H1 (cell line): ENCODE data around the gene KLRC3. TPM values are rescaled to one million over a fixed set of nuclear protein-coding genes. Genes with fewer than 3 reads are reported as not detected.

Experiments
- CTCF ChIA-PET: fragments of 300-600 bp; sonication (Branson Sonifier 250); formaldehyde crosslinking; loops from one replicate; lab custom pipeline; 2021; ENCODE audit not compliant: partially characterized antibody; lab: Charles Lee
- POLR2A ChIA-PET: fragments of 300-600 bp; sonication (Branson Sonifier 250); formaldehyde crosslinking; loops from one replicate; lab custom pipeline; 2021; ENCODE audit warnings: inconsistent platforms; ENCODE audit not compliant: partially characterized antibody; lab: Charles Lee
- DNase-seq, 2 experiments: peaks; one replicate each; pipeline versions ENCODE4 v3.0.0 to v3.0.0-alpha.2; 2010 to 2022; ENCODE audit warnings: low spot score in 2 of 2, low read depth in 1 of 2, mixed read lengths in 1 of 2
- FAIRE-seq: peaks from 2 replicates; lab custom pipeline; 2011; peaks lifted over from hg19 to GRCh38; lab: Jason Lieb, UNC
- H2AFZ ChIP-seq: 2 replicates; pipeline ENCODE4 v1.8.1; 2012; ENCODE audit warnings: low read length, inconsistent platforms
- H2AK5ac ChIP-seq: 2 replicates; pipeline ENCODE4 v1.6.1; 2013; ENCODE audit warnings: low read depth, low read length
- H2BK120ac ChIP-seq: replicated peaks from 2 replicates; pipeline ENCODE3; 2013; ENCODE audit warnings: low read depth, low read length, inconsistent platforms
- H2BK12ac ChIP-seq: 2 replicates; pipeline ENCODE4 v1.6.1; 2013; ENCODE audit warnings: low read depth, low read length
- H2BK15ac ChIP-seq: 2 replicates; pipeline ENCODE4 v1.6.1; 2013; ENCODE audit warnings: low read length
- H2BK20ac ChIP-seq: 2 replicates; pipeline ENCODE4 v1.6.1; 2013; ENCODE audit warnings: low read length
- H2BK5ac ChIP-seq: 2 replicates; pipeline ENCODE4 v1.6.1; 2013; ENCODE audit warnings: low read depth, low read length
- H3K14ac ChIP-seq: 2 replicates; pipeline ENCODE4 v1.6.1; 2013; ENCODE audit warnings: inconsistent platforms; ENCODE audit not compliant: insufficient read length
- H3K18ac ChIP-seq: 2 replicates; pipeline ENCODE4 v1.6.1; 2013; ENCODE audit warnings: low read length; ENCODE audit errors: extremely low read depth
- H3K23ac ChIP-seq: 2 replicates; pipeline ENCODE4 v1.6.1; 2013; ENCODE audit warnings: inconsistent platforms; ENCODE audit not compliant: insufficient read length
- H3K23me2 ChIP-seq: 2 replicates; pipeline ENCODE4 v1.6.1; 2013; ENCODE audit warnings: low read depth, low read length
- H3K27ac ChIP-seq: 2 replicates; pipeline ENCODE4 v1.6.1; 2011; ENCODE audit warnings: low read depth, low read length, inconsistent platforms
- H3K27me3 ChIP-seq, 4 experiments: replicated peaks in 1 of 4; 1 replicate in 1 of 4; 2 replicates in 3 of 4; pipeline versions ENCODE4 v1.6.1 to v1.8.1; 2011 to 2013; ENCODE audit warnings: low read length in 3 of 4, mild to moderate bottlenecking in 3 of 4, inconsistent platforms in 2 of 4, mixed read lengths in 2 of 4, moderate library complexity in 1 of 4; ENCODE audit not compliant: control insufficient read depth in 3 of 4, insufficient read depth in 3 of 4; ENCODE audit errors: extremely low read depth in 1 of 4
- H3K36me3 ChIP-seq, 4 experiments: 2 replicates each; pipeline versions ENCODE4 v1.6.1 to v1.8.1; 2011 to 2013; ENCODE audit warnings: mild to moderate bottlenecking in 4 of 4, low read length in 3 of 4, moderate library complexity in 2 of 4, control low read depth in 1 of 4, inconsistent platforms in 1 of 4; ENCODE audit not compliant: insufficient read depth in 4 of 4, control insufficient read depth in 2 of 4
- H3K4ac ChIP-seq: replicated peaks from 2 replicates; pipeline ENCODE3; 2013; ENCODE audit warnings: low read length, low read depth, mixed read lengths, inconsistent platforms; ENCODE audit not compliant: insufficient read length
- H3K4me1 ChIP-seq, 4 experiments: replicated peaks in 1 of 4; 1 replicate in 1 of 4; 2 replicates in 3 of 4; pipeline versions ENCODE4 v1.6.1 to v1.8.1; 2011 to 2013; ENCODE audit warnings: low read length in 3 of 4, inconsistent platforms in 2 of 4, mixed read lengths in 1 of 4; ENCODE audit not compliant: insufficient read depth in 4 of 4, control insufficient read depth in 3 of 4
- H3K4me2 ChIP-seq, 2 experiments: 2 replicates each; pipeline versions ENCODE4 v1.6.1 to v1.8.1; 2011 to 2013; ENCODE audit warnings: low read depth in 2 of 2, low read length in 2 of 2, control low read depth in 1 of 2, inconsistent platforms in 1 of 2, mild to moderate bottlenecking in 1 of 2; ENCODE audit not compliant: insufficient read depth in 1 of 2
- H3K4me3 ChIP-seq, 4 experiments: fragments of 200-600, 300-600 bp in 1 of 4; sonication (generic), shearing (Covaris generic), sonication (Bioruptor Twin) in 1 of 4; 2 replicates each; pipeline versions ENCODE4 v1.5.1 to v1.8.1; 2011 to 2016; ENCODE audit warnings: low read length in 4 of 4, low read depth in 3 of 4, control low read depth in 2 of 4, inconsistent platforms in 2 of 4, mild to moderate bottlenecking in 2 of 4, mixed read lengths in 1 of 4, moderate library complexity in 1 of 4; ENCODE audit not compliant: insufficient read depth in 2 of 4; ENCODE audit errors: extremely low read depth in 1 of 4
- H3K56ac ChIP-seq: replicated peaks from 2 replicates; pipeline ENCODE3; 2013; ENCODE audit warnings: low read depth, mild to moderate bottlenecking, mixed read lengths, low read length, inconsistent platforms; ENCODE audit not compliant: insufficient read length
- H3K79me1 ChIP-seq: 2 replicates; pipeline ENCODE4 v1.6.1; 2013; ENCODE audit warnings: low read depth, low read length, control low read depth
- H3K79me2 ChIP-seq, 2 experiments: 2 replicates each; pipeline versions ENCODE4 v1.6.1 to v1.8.1; 2012 to 2013; ENCODE audit warnings: low read length in 2 of 2, mild to moderate bottlenecking in 2 of 2, inconsistent platforms in 1 of 2; ENCODE audit not compliant: insufficient read depth in 2 of 2, control insufficient read depth in 1 of 2
- H3K9ac ChIP-seq, 4 experiments: replicated peaks in 1 of 4; 1 replicate in 1 of 4; 2 replicates in 3 of 4; pipeline versions ENCODE4 v1.6.1 to v1.8.1; 2011 to 2013; ENCODE audit warnings: low read depth in 3 of 4, low read length in 3 of 4, control low read depth in 2 of 4, mild to moderate bottlenecking in 2 of 4, moderate library complexity in 2 of 4, inconsistent platforms in 1 of 4; ENCODE audit errors: extremely low read depth in 1 of 4
- H3K9me3 ChIP-seq, 2 experiments: 2 replicates each; pipeline versions ENCODE4 v1.6.1 to v1.8.1; 2012 to 2013; ENCODE audit warnings: mild to moderate bottlenecking in 2 of 2, moderate library complexity in 2 of 2, control low read depth in 1 of 2, inconsistent platforms in 1 of 2, low read depth in 1 of 2, low read length in 1 of 2, mixed read lengths in 1 of 2; ENCODE audit not compliant: insufficient read depth in 2 of 2
- H4K20me1 ChIP-seq, 2 experiments: replicated peaks in 1 of 2; 2 replicates each; pipeline versions ENCODE3 to v1.8.1; 2011 to 2013; ENCODE audit warnings: inconsistent platforms in 2 of 2, low read length in 2 of 2, mild to moderate bottlenecking in 1 of 2; ENCODE audit not compliant: insufficient read depth in 2 of 2, control insufficient read depth in 1 of 2
- H4K5ac ChIP-seq: 2 replicates; pipeline ENCODE4 v1.6.1; 2013; ENCODE audit warnings: low read length, low read depth, mixed read lengths, inconsistent platforms; ENCODE audit not compliant: insufficient read length
- H4K8ac ChIP-seq: 2 replicates; pipeline ENCODE4 v1.8.0; 2013; ENCODE audit warnings: mild to moderate bottlenecking, moderate library complexity, low read length, inconsistent platforms; ENCODE audit not compliant: insufficient read depth; ENCODE audit errors: extremely low read depth
- H4K91ac ChIP-seq: replicated peaks from 2 replicates; pipeline ENCODE3; 2013; ENCODE audit warnings: low read length, mixed read lengths, inconsistent platforms; ENCODE audit not compliant: insufficient read length
- BCL11A ChIP-seq, 2 experiments: IDR thresholded peaks; one replicate each; pipeline ENCODE4 v1.6.1; 2011; ENCODE audit warnings: low read depth in 2 of 2, low read length in 2 of 2, mild to moderate bottlenecking in 2 of 2
- CHD2 ChIP-seq: IDR thresholded peaks from 2 replicates; pipeline ENCODE4 v1.6.1; 2012; ENCODE audit warnings: low read length, improper control_type of control experiment
- KDM5A ChIP-seq: fragments of 200-600 bp; IDR thresholded peaks from 2 replicates; pipeline ENCODE4 v1.7.1; 2012; ENCODE audit warnings: mild to moderate bottlenecking, low read length, inconsistent platforms, mixed read lengths
- RXRA ChIP-seq: IDR thresholded peaks from 2 replicates; pipeline ENCODE4 v1.6.1; 2011; ENCODE audit warnings: low read depth, mild to moderate bottlenecking, low read length, moderate library complexity; ENCODE audit not compliant: insufficient read depth
- WGBS, 2 experiments: shearing (Covaris generic) in 1 of 2; methylation state at CpG; one replicate each; pipeline versions ENCODE4 v1.1.6 to v1.1.7; 2013 to 2015; ENCODE audit warnings: low lambda C conversion rate in 2 of 2, mixed read lengths in 2 of 2, inconsistent platforms in 1 of 2, low coverage in 1 of 2, missing lambda C conversion rate in 1 of 2; ENCODE audit not compliant: insufficient replicate concordance in 2 of 2, insufficient coverage in 1 of 2, insufficient read length in 1 of 2; ENCODE audit errors: extremely low coverage in 1 of 2, missing lambda C conversion rate in 1 of 2; 5-methylcytosine and 5-hydroxymethylcytosine counted together
- polyA plus RNA-seq, 7 experiments: library from polyadenylated mRNA; depleted of rRNA in 3 of 7; stranded (reverse) in 5 of 7; unstranded in 2 of 7; fragments of >200 nt in 5 of 7; fragments of 200-250 nt in 2 of 7; gene quantifications; 1 replicate in 5 of 7; 2 replicates in 1 of 7; 4 replicates in 1 of 7; pipeline versions ENCODE4 v1.2.1 to v1.2.3, GENCODE V29; 2011 to 2013; ENCODE audit warnings: missing spikeins in 2 of 7, mixed read lengths in 2 of 7
- total RNA-seq: library from RNA; stranded (reverse); fragmentation: NEBNext Ultra II Directional; extraction: Animal tissue kit (Norgen Biotek cat#: 25700); gene quantifications from 2 replicates; pipeline ENCODE4 v1.2.1, GENCODE V29; 2021

Gene KLRC3
- total and polyA plus RNA-seq, 2 of the 8 experiments (the other 6 are each of a cell fraction or from before 2014, with no cell fraction given): not detected

DNA sequence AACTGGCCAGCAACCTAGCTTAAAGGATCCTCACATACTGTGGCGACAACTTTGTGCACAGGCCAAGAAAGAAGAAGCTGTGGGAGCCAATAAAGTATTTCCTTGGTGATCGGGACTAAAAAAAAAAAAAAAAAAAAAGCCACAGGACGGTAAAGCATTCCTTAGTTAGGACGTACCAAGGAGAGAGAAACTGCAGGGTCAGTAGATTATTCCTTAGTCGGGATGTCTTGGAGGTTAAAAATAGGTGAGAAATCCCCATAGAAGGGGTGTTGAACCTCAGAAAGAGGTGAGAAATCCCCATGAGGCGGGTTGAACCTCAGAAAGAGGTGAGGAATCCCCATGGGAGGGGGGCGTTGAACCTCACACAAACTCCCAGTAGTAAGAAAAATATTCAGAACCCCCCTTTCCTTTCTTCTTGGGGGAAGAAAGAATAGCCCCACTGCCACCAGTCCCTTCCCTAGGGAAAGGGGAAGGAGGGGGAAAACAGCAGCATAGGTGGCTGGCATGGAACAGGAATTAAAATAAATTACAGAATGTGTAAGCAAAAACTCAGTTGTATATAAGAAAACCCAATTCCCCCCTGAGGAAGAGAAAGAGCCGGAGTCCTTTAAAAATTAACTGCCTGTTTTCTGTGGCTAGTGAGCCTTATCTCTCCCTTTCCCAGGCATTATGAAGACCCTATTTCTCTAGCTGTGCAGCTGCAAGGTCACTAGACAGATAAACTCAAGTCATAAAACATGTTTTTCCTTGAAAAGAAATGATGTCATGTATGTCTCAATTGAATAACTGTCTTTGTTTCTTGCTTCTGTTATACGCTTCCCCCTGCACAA, 57.4 kb downstream of the KLRC3 start:
- FAIRE-seq (no peak), DNase-seq (no peak)
- H3K14ac ChIP-seq: no peak overlapping the region
- H3K27me3 ChIP-seq: no peaks in the 10 kb centered on the region
- peaks cover 4% of the 10 kb centered on the region in 2 experiments; a peak in 2 of 4 replicates for H3K9me3 ChIP-seq
- H2AK5ac ChIP-seq: no peak overlapping the region
- H3K4me2 ChIP-seq: peak overlapping the region; percentile 75 to 87
- no peak overlapping the region for H3K23ac ChIP-seq
- H3K4ac ChIP-seq: no peak overlapping the region
- H2BK20ac ChIP-seq: no peak overlapping the region
- peak overlapping the region; percentile 22 for H2BK120ac ChIP-seq
- peaks cover 5% of the 10 kb centered on the region for H3K23me2 ChIP-seq
- H3K79me2 ChIP-seq: no peaks in the 10 kb centered on the region
- POLR2A ChIA-PET: no interaction called here
- H3K79me1 ChIP-seq: no peaks in the 10 kb centered on the region
- no peaks in the 10 kb centered on the region for H4K20me1 ChIP-seq
- TF ChIP-seq CHD2 (no peak), BCL11A (IDR thresholded peaks at IDR 0.05; ENCODE audit: low read depth in 2 of 2, low read length in 2 of 2) (no peak), KDM5A (no peak), RXRA (no peak)
- H2BK15ac ChIP-seq: no peak overlapping the region
- H2BK12ac ChIP-seq: no peak overlapping the region
- no peak overlapping the region for H4K8ac ChIP-seq
- 0 out of 2 replicates have a peak overlapping the region, but pooled peaks have one; percentile 6 for H3K18ac ChIP-seq
- no peak overlapping the region for H3K27ac ChIP-seq
- H3K9ac ChIP-seq: no peak overlapping the region
- no peak overlapping the region for H4K5ac ChIP-seq
- H3K4me1 ChIP-seq: peaks cover 14 to 33% (median 20%) of the 10 kb centered on the region in 4 experiments; a peak in 6 of 7 replicates
- peak overlapping the region in 1 of 4 experiments; percentile 18; a peak in 1 of 8 replicates for H3K4me3 ChIP-seq
- peak overlapping the region; percentile 91; the same call in 1 of the 2 replicates for H2AFZ ChIP-seq
- no peak overlapping the region for H2BK5ac ChIP-seq
- no peak overlapping the region for H3K56ac ChIP-seq
- peaks cover 0 to 3% (median 0%) of the 10 kb centered on the region in 4 experiments; a peak in 1 of 8 replicates for H3K36me3 ChIP-seq
- WGBS, 2 experiments: 49% methylated on average over 7 of the region's 9 CpGs; no CpG with 5 or more reads in 1 of the 2 experiments
- H4K91ac ChIP-seq: no peak overlapping the region
- CTCF ChIA-PET: no interaction called here
